Fibroblast of pulmonary artery (primary cell): ENCODE measurements around the gene LYPD1.

ENCODE experiments used
- DNase-seq: peaks from one replicate; pipeline ENCODE4 v3.0.0-alpha.2; 2010; ENCODE audit warnings: low read depth
- H3K4me3 ChIP-seq: replicated peaks from 2 replicates; pipeline ENCODE4 v1.5.1; 2011; ENCODE audit warnings: low read depth, mild to moderate bottlenecking, control low read depth, low read length, moderate library complexity
- CTCF ChIP-seq: IDR thresholded peaks from 2 replicates; pipeline ENCODE4 v1.5.1; 2011; ENCODE audit warnings: mild to moderate bottlenecking, control low read depth, low read length, inconsistent platforms; ENCODE audit errors: missing control alignments

LYPD1 gene

GRCh38 chr2:132697556-132698205 lies 27.7 kb upstream of the LYPD1 start:
- no peak for DNase-seq
- no peak overlapping the region for H3K4me3 ChIP-seq
- no peak for TF ChIP-seq CTCF

- H3K4me3 ChIP-seq, result no peak overlapping the region
- DNase-seq, result no peak
- TF ChIP-seq CTCF, result no peak
Measured at GRCh38 chr2:132692816-132693215, 22.8 kb upstream of the LYPD1 start.

- no peak for TF ChIP-seq CTCF
- H3K4me3 ChIP-seq, result no peak overlapping the region
- no peak for DNase-seq
Measured at GRCh38 chr2:132691556-132691955, 21.6 kb upstream of the LYPD1 start.

GRCh38 chr2:132690664-132691303 lies 20.8 kb upstream of the LYPD1 start:
- no peak overlapping the region for H3K4me3 ChIP-seq
- no peak for DNase-seq
- TF ChIP-seq CTCF, result no peak

GRCh38 chr2:132681766-132682165 lies 11.8 kb upstream of the LYPD1 start:
- no peak overlapping the region for H3K4me3 ChIP-seq
- no peak for TF ChIP-seq CTCF
- DNase-seq, result peak; percentile 36

- no peak for TF ChIP-seq CTCF
- DNase-seq, result no peak
Measured at GRCh38 chr2:132680544-132680943, 10.5 kb upstream of the LYPD1 start.

GRCh38 chr2:132678483-132678882 lies 8.5 kb upstream of the LYPD1 start:
- no peak overlapping the region for H3K4me3 ChIP-seq
- TF ChIP-seq CTCF, result no peak
- no peak for DNase-seq

More at GRCh38 chr2:132680544-132680943, 10.5 kb upstream of the LYPD1 start:
- no peak overlapping the region for H3K4me3 ChIP-seq
